NCI-H2196 (cell line): ENCODE data around the gene CEP97.
"Not testable (repeated sequence)": the region's sequence is repeated elsewhere in the genome, so short reads cannot be mapped to it uniquely, and the experiment has no call there.

ENCODE experiments used
- DNase-seq: peaks from one replicate; lab custom pipeline; 2025; ENCODE audit not compliant: unreplicated experiment; lab: John Stamatoyannopoulos, UW

The CEP97 gene, protein sequence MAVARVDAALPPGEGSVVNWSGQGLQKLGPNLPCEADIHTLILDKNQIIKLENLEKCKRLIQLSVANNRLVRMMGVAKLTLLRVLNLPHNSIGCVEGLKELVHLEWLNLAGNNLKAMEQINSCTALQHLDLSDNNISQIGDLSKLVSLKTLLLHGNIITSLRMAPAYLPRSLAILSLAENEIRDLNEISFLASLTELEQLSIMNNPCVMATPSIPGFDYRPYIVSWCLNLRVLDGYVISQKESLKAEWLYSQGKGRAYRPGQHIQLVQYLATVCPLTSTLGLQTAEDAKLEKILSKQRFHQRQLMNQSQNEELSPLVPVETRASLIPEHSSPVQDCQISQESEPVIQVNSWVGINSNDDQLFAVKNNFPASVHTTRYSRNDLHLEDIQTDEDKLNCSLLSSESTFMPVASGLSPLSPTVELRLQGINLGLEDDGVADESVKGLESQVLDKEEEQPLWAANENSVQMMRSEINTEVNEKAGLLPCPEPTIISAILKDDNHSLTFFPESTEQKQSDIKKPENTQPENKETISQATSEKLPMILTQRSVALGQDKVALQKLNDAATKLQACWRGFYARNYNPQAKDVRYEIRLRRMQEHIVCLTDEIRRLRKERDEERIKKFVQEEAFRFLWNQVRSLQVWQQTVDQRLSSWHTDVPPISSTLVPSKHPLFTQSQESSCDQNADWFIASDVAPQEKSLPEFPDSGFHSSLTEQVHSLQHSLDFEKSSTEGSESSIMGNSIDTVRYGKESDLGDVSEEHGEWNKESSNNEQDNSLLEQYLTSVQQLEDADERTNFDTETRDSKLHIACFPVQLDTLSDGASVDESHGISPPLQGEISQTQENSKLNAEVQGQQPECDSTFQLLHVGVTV

DNA sequence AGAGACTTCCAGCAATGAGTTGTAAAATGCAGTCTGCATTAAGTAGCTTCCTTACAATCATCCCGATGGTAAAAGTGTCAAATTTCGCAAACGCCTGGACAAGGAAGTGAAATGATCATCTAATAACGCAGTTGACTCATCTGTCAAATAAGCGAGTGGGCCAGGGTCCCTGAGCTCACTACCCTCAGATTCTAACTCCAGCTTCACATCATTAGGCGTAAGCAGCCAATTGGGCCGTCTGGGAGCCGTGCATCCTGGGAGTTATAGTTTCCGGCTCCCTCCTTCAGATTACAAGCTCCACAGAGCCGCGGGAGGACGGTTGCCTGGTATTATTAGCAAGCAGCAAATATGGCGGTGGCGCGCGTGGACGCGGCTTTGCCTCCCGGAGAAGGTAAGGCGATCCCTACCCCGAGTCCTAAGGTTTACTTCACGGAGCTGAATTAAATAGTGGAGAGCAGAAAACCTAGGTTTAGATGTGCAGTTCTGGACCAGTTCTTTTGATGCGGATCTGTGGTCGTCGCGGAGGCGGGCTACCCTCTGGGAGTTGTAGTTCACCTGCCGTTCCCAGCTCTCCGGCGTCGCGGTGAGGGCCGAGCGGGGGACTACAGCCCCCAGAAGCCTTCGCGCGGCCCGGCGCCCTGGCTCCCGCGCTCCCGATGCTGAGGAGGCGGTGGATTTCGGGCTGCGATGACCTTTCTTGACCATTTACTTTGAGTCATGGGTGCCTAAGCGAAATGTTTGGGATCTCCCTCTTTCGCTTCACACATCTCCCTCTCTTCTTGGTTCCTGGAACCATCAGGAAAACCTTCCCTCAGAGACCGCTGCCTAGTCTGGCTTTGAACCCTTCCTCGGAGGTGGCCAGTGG lies at the start of gene CEP97:
Gene CEP97, plus strand, starts transcription at position 286 of the 865 bp plus-strand sequence. Its CDS starts 63 bp downstream, at position 349.
- DNase-seq: peak; percentile 96

DNA sequence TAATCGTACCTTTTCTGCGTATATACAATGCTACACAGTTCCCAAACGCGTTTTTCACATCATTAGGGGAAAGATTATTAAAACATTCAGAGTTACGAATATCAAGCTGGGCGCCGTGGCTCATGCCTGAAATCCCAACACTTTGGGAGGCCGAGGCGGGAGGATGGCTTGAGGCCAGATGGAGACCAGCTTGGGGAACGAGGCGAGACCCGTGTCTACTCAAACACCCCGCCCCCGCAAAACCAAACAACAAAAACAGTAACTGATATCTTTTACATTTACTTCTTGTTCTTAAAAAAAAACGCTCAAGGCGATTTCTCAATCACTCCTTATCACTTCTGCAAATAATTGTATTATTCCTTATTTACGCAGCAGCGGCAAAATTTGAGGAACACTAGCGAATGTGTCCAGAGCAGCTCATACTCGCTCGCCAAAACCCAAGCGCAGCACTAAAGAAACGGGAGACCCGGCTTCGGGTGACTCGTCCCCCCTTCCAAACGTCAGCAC lies 48.7 kb upstream of the CEP97 start:
- DNase-seq: no peak

DNA sequence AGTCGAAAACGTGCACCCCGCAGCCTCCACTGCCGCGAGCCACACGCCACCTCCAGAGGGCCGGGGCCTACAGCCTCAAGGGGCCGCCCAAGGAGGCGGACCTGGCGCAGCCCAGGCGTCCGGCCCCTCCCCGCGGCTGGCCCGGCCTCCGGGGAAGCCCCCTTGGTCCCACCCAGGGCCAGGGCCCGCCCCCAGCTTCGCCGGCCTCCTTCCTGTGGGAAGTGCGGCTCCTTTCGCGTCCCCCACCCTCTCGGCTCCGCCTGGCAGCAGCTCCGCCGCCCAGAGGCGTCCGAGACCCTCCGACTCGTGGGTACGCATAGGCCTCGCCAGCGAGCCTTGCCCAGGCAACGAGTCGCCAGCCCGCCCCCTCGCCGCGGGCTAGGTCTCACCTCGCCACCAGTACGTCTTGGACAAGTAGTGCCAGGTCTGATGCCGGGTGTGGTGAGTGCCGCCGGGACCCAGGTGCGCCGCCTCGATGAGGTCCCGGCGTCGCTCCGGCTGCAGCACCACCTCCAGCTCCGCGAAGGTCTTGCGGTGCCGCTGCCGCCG lies 48.1 kb upstream of the CEP97 start:
- no peak for DNase-seq

DNA sequence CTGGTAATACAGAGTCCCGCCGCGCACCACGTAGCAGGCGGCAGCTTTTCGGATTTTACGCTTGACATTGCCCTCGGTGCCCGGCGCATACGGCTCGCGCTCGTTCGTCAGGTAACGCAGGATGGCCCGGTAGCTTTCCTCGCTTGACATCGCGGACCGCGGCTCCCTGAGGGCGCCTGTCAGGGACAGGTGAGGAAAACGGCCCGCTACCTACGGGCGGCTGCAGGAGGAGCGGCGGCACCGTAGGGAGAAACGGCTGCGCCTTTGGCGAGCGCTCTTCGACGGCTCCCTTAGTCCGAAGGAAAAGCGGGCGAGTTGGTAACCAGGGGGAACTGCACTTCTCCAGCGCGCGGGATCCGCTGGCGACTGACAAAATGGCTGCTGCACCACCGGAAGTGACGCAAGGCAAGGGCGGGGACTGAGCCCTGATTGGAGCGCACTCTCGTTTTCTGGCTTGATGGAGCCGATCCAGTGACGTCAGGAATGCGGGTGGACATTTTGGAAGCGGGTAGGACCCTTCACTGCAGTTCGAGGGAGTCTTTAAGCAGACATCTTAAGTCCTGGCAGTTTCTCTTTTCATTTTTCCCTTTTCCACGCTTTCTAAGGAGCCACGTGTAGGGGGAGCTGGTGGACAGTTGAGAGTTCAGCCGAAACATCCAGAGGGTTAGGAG lies 47.5 kb upstream of the CEP97 start, which contains the start of gene ZBTB11:
Gene ZBTB11, minus strand, starts transcription at position 368 of the 671 bp plus-strand sequence. Its CDS starts 218 bp downstream, at position 150.
- no peak for DNase-seq

DNA sequence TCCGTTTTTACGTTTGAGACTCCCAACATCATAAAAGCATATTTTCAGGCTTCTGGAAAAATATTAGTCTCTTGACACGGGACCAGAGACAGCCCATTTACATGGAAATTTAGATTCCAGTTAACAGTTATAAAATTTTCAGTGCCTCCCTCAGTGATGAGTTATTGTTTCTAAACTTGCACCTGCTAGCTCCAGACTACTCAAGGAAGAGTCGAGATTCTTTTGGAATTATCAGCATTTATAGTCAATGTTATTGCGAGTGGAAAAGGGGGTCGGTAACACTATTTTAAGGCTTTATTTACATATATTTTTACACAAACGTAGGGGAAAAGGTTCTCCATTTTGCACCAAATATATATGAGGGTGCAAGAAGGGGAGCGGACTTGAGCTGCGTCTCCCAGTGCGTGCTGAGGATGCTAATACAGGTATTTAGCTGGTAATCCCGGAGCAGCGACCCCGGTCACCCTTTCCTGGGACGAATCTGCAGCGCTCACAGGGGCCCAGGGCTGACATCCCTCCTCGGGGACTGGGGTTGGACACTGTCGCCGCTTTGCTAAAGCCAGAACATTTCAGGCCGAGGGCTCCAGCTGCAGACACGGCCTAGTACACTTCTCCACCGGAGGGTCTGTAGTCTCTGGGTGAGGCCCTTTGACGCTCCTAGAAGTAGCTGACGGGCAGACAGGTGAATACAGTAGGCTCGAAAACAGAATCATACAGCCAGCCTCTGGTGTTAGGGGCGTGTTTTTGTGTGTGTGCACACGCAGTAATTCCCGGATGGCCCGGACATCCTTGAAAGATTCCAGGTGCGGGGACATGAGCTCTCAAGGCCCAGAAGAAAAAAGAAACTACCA lies 46.8 kb upstream of the CEP97 start:
- no peak for DNase-seq

DNA sequence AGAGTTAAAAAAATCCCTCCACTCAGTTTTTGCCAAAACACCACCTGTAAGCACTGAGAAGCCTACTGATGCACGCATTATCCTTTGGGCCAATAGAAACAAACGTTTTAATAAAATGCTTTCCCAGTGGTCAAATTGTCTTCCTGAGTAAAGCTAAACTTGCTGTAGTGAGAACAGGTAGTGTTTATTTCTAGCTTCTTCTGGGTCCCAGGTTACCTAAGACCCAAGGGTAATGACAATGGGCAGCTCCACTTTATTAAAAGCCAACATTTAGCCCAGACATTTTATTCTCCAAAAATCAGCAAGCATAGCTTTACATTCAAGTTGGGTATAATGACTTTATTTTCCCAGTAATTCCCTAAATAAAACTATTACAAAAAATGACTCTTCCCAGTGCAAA lies 45.6 kb upstream of the CEP97 start:
- DNase-seq: not testable (repeated sequence)

DNA sequence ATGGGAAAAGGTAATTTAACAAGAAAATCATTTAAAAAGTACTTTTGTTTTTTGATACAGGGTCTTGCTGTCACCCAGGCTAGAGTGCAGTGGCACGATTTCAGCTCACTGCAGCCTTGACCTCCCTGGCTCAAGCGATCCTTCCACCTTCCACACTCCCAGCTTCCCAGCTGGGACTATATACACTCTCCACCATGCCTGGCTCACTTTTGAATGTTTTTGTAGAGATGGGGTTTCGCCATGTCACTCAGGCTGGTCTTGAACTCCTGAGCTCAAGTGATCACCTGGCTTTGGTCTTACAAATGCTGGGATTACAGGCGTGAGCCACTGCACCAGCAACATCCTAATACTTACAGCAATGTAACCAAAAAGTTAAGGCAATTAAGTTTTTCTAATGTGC lies 43.9 kb upstream of the CEP97 start:
- DNase-seq: no peak

DNA sequence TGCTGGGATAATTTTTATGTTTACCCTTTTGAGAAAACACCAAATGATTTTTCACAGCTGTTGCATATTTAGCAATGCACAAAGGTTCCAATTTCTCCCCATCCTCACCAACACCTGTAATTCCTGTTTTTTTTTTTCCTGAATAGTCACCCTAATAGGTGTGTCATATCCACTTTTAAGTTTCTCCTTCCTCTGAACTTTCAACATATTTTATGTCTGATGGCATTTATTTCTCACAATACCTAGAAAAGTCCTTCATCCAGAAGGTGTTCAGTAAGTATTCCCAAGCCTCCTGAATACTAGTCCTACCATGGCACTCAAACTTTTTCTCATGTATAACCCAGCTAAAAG lies 39.4 kb upstream of the CEP97 start:
- no peak for DNase-seq

DNA sequence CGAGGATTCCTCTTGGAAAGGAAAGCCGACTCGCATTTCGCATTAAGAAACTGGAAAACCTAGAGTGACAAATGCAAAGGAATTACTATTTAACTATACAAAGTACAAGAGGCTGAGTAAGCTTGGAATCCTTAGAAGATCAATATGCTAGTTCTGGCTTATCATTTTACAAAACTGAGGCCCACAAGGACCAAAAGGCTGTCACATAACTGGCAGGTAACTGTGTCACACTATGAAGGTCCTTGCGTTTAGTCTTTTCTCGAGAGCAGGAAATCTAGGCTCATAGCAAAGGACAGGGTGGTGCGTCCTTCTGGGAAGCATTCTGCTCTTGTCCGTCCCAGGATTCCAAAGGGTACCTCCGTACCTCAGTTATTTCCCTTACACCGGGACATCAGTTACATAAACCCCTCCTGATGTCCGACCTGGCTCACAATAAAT lies 38.5 kb upstream of the CEP97 start:
- DNase-seq: no peak

DNA sequence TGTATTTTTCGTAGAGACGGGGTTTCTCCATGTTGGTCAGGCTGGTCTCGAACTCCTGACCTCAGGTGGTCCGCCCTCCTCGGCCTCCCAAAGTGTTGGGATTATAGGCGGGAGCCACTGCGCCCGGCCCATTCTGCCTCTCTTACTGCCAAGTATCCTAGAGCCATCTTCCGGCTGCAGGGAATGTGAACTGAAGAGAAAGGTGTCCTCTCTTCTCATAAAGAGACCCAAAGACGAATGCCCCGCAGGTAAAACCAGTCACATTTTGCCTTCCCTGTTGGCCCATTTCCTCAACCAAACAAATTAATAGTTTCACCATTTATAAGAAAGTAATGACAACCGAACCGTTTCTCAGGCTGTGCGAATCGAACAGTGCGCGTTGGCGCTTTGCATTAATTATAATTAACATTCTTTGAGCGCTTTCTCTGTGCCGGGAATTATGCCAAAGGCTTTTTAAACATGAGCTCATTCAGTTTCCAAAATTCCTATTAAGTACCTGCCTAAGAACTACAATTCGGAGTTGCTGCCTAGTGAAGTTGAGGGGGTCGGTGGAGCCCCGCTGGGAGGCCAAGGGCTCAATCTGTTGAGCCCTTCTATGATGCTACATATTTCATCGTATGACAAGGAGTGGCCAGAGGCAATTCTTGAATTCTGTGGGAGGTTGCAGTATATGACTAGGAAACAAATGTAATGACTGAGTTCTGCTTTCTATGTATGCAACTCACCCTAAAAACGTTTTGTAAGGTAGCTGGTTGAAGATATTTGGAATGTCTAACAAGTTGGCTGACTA lies 37.1 kb upstream of the CEP97 start:
- DNase-seq: no peak

DNA sequence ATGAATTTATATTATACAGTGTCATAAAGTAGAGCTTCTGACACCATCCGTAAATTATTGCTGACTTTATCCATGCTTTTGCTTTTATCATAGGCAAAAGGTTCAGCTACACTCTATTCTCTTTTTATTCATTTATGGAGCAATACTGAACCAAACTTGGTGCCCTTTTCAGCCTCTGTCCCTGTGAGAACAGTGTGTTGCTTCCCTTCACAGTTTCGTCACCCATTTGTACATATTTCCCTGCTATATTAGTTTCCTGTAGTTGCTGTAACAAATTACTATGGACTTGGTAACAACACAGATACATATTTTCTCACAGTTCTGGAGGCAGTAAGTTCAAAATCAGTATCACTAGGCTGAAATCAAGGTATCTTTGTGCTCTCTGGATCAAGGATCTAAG lies 35.1 kb upstream of the CEP97 start:
- no peak for DNase-seq

DNA sequence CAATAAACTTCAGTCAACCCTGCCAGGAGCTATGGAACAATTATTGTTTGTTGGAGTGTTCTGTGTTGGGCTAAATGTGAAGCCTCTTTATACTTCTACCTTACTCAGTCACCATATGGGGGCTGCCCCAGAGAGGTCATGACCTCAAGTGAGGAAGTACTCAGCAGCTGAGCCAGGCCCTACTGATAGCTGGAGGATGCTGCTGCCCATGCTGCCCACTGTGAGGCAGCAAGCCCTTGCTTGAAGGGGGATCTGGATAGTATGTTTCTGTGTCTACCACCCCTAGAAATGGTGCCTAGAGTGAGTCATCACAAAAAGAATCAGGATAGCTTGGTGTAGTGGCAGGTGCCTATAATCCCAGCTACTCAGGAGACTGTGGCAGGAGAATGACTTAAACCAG lies 33.4 kb upstream of the CEP97 start:
- no peak for DNase-seq

DNA sequence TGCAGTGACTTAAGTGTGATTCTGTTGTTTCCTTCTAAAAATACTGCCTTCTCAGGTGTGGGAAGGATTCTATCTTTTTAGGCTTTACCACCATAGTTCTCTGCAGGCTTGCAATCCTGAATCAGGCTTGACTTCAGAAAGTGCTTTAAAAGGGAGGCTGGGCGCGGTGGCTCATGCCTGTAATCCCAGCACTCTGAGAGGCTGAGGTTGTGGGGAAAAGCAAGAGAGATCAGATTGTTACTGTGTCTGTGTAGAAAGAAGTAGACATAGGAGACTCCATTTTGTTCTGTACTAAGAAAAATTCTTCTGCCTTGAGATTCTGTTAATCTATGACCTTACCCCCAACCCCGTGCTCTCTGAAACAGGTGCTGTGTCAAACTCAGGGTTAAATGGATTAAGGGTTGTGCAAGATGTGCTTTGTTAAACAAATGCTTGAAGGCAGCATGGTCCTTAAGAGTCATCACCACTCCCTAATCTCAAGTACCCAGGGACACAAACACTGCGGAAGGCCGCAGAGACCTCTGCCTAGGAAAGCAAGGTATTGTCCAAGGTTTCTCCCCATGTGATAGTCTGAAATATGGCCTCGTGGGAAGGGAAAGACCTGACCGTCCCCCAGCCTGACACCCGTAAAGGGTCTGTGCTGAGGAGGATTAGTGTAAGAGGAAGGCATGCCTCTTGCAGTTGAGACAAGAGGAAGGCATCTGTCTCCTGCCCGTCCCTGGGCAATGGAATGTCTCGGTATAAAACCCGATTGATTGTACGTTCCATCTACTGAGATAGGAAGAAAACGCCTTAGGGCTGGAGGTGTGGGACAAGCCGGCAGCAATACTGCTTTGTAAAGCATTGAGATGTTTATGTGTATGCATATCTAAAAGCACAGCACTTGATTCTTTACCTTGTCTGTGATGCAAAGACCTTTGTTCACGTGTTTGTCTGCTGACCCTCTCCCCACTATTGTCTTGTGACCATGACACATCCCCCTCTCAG lies 32.4 kb upstream of the CEP97 start:
- DNase-seq: not testable (repeated sequence)

DNA sequence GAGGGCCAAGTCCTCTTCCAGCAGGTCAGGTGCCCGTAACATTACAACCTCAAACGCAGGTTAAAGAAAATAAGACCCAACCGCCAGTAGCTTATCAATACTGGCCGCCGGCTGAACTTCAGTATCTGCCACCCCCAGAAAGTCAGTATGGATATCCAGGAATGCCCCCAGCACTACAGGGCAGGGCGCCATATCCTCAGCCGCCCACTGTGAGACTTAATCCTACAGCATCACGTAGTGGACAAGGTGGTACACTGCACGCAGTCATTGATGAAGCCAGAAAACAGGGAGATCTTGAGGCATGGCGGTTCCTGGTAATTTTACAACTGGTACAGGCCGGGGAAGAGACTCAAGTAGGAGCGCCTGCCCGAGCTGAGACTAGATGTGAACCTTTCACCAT lies 30.9 kb upstream of the CEP97 start:
- not testable (repeated sequence) for DNase-seq

DNA sequence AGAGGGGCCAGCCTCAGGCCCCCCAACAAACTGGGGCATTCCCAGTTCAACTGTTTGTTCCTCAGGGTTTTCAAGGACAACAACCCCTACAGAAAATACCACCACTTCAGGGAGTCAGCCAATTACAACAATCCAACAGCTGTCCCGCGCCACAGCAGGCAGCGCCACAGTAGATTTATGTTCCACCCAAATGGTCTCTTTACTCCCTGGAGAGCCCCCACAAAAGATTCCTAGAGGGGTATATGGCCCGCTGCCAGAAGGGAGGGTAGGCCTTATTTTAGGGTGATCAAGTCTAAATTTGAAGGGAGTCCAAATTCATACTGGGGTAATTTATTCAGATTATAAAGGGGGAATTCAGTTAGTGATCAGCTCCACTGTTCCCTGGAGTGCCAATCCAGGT lies 29.6 kb upstream of the CEP97 start:
- not testable (repeated sequence) for DNase-seq

DNA sequence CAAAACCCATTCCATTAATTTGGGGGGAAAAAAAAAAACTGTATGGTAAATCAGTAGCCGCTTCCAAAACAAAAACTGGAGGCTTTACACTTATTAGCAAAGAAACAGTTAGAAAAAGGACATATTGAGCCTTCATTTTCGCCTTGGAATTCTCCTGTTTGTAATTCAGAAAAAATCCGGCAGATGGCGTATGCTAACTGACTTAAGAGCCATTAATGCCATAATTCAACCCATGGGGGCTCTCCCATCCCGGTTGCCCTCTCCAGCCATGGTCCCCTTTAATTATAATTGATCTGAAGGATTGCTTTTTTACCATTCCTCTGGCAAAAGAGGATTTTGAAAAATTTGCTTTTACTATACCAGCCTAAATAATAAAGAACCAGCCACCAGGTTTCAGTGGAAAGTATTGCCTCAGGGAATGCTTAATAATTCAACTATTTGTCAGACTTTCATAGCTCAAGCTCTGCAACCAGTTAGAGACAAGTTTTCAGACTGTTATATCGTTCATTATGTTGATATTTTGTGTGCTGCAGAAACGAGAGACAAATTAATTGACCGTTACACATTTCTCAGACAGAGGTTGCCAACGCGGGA lies 28.5 kb upstream of the CEP97 start:
- no peak for DNase-seq
